SHP77 (cell line): ENCODE data around the gene CCNT2.
"Not testable (repeated sequence)": the region's sequence is repeated elsewhere in the genome, so short reads cannot be mapped to it uniquely, and the experiment has no call there.

Source experiments
- DNase-seq, 2 experiments: peaks; one replicate each; lab custom pipeline; 2025; lab: John Stamatoyannopoulos, UW

The CCNT2 gene

DNA sequence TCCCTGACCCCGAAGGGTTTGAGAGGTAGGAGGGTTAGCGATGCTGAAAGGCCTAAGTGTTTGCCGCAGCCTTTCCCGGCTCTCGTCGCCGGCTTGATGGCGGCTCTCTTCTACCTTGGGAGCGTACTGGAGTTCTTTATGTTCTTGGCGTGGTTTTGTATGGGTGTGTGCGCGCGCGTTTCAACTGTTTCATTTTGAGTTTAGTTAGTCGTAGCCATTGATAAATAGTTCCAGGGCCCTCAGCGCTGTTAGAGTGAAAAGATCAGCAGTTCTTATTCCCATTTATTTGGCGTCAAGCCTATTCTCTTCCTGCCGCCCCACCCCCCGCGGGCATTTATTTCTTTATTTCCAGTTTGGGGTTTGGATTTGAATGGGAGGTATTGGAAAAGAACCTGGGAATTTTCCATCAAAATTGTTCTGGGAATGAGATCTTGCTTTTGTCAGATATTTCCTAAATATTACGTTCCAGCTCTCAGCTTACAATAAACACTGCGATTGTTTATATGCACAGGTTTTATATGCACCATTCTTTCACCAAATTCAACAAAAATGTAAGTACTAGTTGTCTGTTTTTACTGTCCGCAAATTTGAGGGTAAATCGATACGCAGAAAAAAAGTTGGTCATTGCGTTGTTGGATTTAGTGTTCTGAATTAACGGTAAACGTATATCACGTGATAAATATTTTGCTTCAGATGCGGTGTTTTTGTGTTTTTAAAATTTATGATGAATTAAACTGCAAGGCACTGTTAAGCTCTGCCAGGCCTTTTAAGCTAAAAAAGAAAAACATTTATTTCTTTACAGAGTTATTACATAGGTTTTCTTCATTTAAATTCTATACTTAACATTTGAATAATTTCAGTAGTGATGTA is 954 bp downstream of the CCNT2 start:
- no peak for DNase-seq

DNA sequence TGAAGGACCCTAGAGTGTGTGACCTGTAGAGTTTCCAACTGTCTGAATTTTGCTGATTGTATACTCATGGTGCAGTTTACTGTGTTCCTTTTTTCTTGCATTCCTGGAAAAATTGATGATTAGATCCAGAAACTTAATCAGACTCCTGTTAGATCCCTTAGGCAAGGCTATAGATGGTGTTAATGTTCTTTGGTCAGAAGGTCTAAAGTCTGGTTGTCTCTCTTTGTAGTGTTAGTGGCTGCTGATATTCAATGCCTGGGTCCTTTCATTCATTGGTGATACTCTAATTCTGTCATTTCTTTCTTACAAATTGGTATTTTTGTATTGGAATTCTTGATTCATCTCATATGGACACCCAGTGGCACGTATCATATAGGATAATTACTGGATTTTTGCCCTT is 6.3 kb downstream of the CCNT2 start:
- no peak for DNase-seq

DNA sequence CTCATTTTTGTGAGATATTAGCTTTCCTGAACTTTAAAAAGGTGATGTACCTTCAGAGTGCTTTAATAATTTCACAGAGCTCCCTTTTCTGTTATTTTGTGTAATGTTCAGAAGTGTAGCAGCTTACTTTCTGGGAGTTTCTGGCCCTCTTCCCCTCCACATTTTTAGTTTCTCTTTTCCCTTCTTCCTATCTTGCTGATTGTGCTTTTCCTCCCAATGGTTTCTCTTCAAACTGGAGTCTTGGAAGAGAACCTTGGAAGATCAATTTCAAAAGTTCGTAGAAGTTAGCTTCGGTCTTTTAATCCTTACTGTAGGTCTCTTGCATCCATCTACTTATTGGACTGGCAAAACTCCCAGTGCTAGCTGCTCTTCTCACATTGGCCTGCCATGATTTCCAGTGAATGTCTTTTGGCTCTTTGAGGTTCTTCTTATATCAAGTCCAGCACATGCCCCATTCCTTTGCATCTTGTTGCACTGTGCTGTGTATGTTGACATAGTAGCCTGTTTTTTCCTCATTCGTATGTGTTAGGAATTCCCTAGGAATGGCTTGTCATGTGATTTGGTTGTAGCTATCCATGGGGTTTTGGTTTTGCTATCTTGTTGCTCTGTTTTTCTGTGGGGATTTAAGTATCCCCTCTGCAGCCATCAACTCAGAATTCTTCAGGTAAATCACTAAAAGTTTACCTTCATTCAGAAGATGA is 7.8 kb downstream of the CCNT2 start:
- no peak for DNase-seq

DNA sequence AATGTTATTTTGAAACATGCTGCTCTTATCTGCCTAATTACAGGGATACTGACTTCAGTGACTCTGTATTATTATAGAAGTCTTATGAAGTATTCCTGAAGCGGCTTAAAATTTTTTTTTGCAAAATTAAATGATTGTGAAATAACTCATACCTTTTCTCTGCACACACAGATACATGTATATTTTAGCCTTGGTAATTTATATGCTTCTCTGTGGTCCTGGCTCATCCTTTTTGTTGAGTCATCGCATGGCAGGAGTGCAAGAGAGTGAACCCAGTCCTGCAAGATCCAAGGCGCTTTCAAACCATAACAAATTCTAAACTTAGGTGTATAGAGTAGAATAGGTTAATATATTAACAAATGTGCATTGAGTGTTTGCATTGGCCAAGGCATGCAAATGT is 8.6 kb downstream of the CCNT2 start:
- DNase-seq, result no peak

DNA sequence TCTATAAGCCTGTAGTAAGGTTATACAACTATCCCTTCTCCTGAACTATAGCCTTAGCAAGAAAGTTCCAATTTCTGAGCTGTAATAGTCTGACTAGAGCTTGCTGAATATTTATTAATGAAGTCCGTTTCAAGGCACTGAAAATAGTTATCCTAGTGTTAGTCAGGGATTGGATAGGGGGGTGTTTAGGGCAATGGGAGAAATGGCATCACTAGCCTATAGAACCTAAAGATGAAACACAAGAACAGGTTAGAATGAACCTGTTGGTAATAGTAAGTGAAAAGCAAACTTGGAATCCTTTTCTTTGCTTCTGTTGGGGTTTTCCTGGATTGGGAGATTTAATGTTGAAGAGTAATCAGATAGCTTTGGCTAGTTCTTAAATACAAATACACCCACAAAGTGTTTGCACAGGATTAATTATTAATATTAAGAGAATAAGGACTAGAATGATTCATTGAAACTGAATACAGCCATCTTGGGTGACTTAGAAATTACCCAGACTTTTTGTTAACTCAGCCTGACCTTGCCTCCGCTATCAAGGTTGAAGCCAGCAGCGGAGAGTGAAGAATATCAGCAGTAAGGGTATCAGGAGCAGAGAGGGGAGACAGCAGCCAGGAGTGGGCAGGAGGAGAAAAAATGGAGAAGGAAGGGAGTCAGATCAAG is 14.4 kb downstream of the CCNT2 start:
- DNase-seq, result no peak

DNA sequence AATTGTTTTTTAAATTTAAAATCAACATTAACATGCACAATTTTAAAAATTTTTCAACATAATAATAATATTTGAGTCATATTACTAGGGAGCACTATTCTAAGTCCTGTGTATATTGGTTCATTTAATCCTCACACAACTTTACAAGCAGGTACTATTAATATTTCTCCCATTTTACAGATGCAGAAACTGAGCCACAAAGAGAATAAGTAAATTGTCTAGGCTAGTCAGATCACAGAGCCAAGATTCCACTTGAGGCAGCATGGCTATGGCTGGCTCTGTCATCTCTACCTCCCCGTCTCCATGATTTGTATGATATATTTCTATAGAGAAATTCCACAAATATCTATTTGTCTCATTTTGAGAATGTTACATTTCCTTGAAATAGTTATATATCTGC is 15.1 kb downstream of the CCNT2 start:
- no peak for DNase-seq

DNA sequence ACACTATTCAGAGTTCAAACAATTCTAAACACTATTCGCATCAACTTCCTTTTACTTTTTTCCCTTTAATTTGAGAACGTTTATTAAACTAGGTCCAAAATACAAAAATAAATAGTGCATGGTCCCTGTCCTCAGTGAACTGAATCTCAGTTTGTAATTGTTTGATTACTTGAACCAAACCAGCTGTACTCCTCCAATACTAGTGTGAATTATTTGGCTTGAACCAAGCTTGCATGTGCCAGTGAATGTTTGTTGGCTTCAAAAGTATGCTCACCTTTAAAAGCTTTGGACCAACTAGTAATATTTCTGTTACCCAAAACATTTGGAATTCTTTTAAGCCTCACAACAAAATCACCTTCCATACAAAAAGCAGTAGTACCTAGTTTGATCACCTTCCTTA is 15.5 kb downstream of the CCNT2 start:
- no peak for DNase-seq

DNA sequence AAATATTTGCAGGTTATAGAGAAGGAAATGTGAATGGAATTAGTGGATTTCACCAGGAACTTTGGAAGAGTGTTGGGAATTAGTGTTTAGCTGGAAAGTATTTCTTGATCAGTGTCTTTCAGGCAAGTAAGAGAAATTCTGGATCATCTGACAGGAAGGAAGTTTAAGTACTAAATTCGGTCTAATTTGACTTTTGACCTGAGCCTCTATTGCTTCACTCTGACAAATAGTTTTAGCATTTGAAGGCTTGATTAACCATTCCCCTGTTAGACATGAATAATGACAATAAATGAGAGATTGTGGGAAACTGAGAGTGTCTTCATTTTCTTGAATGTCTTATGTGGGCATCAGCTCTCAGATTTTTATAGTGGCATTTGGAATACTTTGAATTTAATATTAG is 16.0 kb downstream of the CCNT2 start:
- no peak for DNase-seq

DNA sequence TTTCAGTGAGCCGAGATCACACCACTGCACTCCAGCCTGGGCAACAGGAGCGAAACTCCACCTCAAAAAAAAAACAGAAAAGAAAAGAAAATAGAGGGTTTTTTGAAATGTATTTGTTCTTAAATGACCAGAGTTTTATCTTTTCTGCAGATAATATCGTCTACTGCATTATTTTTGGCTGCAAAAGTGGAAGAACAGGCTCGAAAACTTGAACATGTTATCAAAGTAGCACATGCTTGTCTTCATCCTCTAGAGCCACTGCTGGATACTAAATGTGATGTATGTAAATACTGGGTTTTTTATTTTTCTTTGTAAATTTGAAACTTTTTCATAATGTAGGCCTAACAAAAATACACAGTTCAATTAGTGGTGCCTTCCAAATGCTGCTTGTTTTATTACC is 18.1 kb downstream of the CCNT2 start:
- no peak for DNase-seq

DNA sequence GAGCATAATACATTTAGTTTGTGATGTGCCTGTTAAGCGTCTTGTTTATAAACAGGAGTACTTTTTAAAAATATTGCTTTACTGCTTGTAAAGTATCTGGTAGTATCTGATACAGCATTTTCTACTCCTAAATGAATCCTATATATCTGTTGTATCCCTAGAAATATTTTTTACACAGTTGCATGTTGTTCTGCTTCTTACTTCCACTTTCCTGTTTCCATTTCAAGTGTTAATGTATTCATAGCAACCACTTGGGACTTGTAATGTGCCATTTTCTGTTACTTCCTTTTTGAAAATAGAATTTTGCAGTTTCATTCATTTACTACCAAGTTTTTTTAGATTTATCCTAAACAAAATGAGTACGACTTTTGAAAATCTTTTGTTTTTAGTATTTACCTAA is 24.9 kb downstream of the CCNT2 start:
- DNase-seq, result no peak

DNA sequence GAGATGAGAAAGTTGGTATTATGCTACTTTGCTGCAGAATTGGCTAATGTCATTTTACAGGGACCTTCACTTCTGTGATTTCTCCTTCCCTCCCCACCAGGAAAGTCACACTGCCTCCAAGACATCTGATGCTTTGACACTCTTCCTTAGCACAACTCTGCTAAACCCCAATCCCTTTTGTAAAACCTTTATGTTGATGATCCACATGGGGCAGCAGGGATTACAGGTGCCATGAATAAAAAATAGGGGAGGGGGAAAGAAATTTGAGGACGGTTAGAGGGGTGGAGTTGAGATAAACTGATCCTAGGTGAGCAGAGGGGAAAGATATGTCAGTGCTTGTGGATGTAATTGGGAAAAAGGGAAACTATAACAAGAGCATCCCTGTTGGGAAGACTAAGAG is 26.4 kb downstream of the CCNT2 start:
- DNase-seq, result no peak

DNA sequence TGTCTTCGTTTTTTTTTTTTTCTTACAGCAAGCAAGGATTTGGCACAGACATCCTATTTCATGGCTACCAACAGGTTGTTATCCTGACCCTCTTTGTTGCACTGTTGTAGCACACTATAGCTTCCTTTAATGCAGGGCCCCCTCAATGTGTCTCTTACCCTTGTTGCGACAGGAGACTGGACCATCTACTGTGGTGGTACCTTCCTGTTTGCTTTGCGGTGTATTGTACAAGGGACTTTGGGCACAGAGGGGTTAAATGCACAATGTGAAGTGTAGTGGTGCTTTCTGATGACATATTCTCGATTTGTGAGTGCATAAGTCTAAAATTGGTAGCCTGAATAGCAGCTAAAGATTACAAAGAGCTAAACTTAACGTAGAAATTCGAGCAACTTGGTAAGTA is 27.5 kb downstream of the CCNT2 start:
- DNase-seq, result no peak

DNA sequence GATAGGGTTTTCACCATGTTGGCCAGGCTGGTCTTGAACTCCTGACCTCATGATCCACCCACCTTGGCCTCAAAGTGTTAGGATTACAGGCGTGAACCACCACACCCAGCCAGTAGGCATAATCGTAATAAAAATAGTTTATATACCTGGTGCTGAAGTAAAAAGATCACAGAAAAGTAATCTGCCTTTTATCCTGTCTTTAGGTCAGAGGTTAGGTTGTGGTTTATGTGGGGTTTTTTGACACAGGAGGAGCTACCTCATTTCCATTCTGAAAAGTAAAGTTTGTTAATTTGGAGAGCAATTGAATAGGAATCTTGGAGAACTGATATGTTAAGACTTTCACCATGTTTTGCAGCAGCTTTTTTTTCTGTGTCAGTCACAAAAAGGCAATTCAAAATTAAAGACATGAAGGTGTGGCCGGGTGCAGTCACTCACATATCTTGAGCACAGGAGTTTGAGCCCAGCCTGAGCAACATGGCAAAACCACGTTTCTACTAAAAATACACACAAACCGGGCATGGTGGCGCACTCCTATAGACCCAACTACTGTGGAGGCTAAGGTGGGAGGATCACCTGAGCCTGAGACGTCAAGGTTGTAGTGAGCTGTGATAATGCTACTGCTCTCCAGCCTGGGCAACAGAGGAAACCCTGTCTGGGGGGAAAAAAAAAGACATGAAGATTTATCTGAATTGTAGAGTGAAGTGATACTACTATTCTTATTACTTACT is 31.5 kb downstream of the CCNT2 start:
- no peak for DNase-seq

DNA sequence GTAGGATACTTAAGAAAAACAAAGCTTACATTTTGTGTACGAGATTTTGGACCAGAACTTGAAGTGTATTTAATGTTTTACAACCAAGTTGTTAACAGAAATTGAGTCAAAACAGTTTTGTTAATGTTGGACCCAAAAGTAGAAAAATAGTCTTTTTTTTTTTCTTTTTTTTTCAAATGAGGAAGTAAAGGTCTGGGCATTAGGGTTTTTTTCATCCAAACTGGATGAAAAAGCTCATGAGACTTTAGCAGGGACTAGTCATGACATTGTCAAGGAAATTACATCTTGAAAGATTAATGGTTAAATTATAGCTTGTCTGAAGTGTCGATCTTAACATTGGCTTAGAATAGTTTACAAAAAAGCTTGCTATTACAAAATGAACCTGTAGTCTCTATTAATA is 32.3 kb downstream of the CCNT2 start:
- no peak for DNase-seq

DNA sequence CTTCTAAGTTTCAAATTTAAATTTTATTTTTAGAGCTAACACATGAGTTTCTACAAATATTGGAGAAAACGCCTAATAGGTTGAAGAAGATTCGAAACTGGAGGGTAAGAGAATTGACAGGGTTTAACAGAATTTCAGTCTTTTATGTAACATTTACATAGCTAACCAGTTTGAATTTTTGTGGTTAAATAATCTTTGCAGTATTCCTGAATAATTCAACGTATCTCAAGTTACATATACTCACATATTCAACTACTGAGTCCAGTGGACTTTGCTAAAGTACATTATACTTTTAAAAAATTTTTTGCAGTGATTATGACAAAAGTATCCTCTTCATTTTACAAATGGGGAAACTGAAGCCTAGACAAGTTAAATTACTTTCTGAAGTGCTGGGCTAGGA is 34.0 kb downstream of the CCNT2 start:
- DNase-seq, result no peak

DNA sequence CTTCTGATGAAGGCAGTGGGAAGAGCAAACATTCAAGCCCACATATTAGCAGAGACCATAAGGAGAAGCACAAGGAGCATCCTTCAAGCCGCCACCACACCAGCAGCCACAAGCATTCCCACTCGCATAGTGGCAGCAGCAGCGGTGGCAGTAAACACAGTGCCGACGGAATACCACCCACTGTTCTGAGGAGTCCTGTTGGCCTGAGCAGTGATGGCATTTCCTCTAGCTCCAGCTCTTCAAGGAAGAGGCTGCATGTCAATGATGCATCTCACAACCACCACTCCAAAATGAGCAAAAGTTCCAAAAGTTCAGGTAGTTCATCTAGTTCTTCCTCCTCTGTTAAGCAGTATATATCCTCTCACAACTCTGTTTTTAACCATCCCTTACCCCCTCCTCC is 35.4 kb downstream of the CCNT2 start:
- no peak for DNase-seq

DNA sequence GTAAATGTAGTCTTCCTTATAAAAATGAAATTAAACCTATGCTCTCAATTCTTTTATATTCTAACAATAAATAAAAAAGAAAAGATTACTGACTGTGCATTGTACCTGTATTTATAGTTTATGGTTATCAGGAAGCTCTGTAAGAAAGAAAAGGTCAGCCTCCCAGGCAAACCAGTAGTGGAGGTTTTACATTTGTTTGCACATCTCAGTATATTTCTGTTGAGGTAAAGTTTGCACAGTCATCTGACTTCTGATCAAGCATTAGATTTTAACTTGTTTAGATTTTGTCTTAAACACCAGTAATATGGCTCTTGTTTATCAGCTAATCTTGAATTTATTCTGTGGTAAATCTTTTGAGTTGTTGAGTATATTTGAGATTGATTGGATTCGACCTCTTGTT is 37.1 kb downstream of the CCNT2 start:
- no peak for DNase-seq

DNA sequence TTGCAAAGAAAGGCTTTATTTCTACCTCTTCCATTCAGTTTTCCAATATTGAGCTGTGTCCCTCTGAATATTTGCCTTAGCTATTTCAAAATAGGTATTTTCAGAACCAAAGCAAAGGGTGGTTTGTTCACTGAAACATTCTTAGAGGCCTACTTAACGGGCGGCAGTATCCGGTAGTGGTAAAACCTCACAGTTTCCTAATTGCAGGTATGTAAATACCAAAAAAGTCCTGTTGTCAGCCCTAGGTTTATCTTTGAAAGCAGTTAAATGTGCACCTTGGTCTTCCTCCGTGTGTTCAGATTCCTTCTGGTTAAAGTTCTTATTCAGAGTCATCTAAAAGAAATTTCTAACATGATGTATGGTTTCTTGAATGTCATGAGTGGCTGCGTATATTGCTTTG is 38.9 kb downstream of the CCNT2 start:
- no peak for DNase-seq

DNA sequence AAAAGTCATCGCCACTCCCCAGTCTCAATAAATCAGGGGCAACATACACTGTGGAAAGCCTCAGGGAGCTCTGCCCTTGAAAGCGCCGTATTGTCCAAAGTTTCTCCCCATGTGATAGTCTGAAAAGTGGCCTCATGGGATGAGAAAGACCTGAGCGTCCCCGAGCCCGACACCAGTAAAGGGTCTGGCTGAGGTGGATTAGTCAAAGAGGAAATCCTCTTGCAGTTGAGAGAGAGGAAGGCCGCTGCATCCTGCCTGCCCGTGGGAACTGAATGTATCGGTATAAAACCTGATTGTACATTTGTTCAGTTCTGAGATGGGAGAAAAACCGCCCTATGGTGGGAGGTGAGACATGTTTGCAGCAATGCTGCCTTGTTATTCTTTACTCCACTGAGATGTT is 48.5 kb downstream of the CCNT2 start:
- DNase-seq, result not testable (repeated sequence)

DNA sequence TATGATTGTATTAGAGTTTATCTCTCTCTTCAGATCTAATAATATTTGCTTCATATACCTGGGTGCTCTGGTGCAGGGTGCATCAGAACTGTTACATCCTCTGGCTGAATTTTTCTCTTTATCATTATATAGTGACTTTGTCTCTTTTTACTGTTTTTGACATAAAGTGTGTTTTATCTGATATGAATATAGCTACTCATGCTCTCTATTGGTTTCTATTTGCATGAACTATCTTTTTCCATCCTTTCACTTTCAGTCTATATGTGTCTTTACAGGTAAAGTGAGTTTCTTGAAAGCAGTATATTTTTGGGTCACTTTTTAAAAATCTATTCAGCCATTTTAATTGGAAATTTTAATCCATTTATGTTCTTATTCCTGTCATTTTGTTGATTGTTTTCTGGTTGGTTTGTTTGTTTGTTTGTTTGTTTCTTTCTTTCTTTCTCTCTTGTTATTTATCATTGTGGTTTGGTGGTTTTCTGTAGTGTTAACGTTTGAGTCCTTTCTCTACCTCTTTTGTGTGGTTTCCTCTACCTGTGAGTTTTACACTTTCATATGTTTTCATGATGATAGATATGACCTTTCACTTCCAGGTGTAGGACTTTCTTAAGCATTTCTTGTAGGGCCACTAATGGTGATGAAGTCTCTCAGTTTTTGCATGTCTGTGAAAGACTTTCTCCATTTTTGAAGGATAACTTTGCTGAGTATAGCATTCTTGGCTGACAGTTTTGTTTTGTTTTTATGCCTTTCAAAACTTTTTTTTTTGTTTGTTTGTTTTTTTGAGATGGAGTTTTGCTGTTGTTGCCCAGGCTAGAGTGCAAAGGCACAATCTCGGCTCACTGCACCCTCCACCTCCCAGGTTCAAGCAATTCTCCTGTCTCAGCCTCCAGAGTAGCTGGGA is 54.9 kb downstream of the CCNT2 start:
- no peak for DNase-seq

DNA sequence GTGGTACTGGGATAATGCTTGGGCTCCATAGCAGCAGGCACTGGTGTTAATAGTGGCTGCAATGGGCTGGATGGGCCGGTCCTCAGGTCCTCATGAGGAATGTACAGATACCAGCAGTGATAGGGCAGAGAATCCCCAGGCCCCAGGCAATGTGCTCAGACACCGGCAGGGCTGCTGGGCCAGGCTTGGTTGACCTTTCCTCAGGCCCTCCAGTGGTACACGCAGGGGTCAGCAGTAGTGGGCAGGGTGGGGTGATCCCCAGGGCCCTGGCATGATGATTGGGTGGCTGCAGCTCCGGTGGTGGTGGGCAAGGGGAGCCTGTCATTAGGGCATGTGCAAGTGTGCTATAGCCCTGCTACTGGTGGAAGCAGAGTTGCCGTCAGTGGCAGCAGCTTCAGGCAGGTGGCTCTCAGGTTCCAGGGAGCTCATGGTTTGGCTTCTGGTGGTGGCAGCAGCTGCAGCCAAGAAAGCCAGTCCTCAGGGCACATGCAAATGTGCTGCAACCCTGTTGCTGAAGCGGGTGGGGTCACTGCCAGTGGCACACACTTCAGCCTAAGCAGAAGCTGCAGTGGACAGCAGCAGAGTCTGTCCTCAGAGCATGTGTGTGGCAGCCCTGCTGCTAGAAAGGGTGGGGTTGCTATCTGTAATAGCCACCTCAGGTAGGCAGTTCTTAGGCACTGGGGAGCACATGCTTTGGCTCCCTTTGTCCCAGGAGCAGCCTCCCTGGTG is 56.8 kb downstream of the CCNT2 start:
- DNase-seq, result peak in 1 of 2 experiments; percentile 10
